BLaER1 (cell line): Measurements from ENCODE around the gene ARVCF.

Experiments used
- H3K27ac ChIP-seq: shearing (Covaris generic); formaldehyde crosslinking; 2 replicates; pipeline ENCODE4 v1.8.1; 2022
- H3K27me3 ChIP-seq: shearing (Covaris generic); formaldehyde crosslinking; 2 replicates; pipeline ENCODE4 v1.8.1; 2022
- H3K36me3 ChIP-seq: shearing (Covaris generic); formaldehyde crosslinking; 2 replicates; pipeline ENCODE4 v1.8.1; 2022
- H3K4me1 ChIP-seq: shearing (Covaris generic); formaldehyde crosslinking; 2 replicates; pipeline ENCODE4 v1.8.1; 2022
- H3K4me2 ChIP-seq: shearing (Covaris generic); formaldehyde crosslinking; 2 replicates; pipeline ENCODE4 v1.8.1; 2022
- H3K4me3 ChIP-seq: shearing (Covaris generic); formaldehyde crosslinking; 2 replicates; pipeline ENCODE4 v1.8.1; 2022
- H3K9ac ChIP-seq: shearing (Covaris generic); formaldehyde crosslinking; 2 replicates; pipeline ENCODE4 v1.8.1; 2022
- H3K9me3 ChIP-seq: shearing (Covaris generic); formaldehyde crosslinking; 2 replicates; pipeline ENCODE4 v1.8.1; 2022
- H4K20me1 ChIP-seq: shearing (Covaris generic); formaldehyde crosslinking; 2 replicates; pipeline ENCODE4 v1.8.1; 2022
- Cebpa-rat ChIP-seq: shearing (Covaris generic); IDR thresholded peaks from 2 replicates; pipeline ENCODE4 v1.8.1; 2022

ARVCF gene

GRCh38 chr22:20026204-20026908, 9.7 kb upstream of the ARVCF start:
- Histone ChIP-seq H3K27ac (no peak overlapping the region), H3K4me2 (no peak overlapping the region), H3K4me3 (no peak overlapping the region), H3K9ac (no peak overlapping the region), H3K27me3 (no peaks in the 10 kb centered on the region), H3K9me3 (no peaks in the 10 kb centered on the region), H3K4me1 (peaks cover 100% of the 10 kb centered on the region), H4K20me1 (peaks cover 46% of the 10 kb centered on the region), H3K36me3 (0 out of 2 replicates have a peak, but pooled peaks cover 16% of the 10 kb centered on the region)
- TF ChIP-seq Cebpa-rat = no peak

DNA sequence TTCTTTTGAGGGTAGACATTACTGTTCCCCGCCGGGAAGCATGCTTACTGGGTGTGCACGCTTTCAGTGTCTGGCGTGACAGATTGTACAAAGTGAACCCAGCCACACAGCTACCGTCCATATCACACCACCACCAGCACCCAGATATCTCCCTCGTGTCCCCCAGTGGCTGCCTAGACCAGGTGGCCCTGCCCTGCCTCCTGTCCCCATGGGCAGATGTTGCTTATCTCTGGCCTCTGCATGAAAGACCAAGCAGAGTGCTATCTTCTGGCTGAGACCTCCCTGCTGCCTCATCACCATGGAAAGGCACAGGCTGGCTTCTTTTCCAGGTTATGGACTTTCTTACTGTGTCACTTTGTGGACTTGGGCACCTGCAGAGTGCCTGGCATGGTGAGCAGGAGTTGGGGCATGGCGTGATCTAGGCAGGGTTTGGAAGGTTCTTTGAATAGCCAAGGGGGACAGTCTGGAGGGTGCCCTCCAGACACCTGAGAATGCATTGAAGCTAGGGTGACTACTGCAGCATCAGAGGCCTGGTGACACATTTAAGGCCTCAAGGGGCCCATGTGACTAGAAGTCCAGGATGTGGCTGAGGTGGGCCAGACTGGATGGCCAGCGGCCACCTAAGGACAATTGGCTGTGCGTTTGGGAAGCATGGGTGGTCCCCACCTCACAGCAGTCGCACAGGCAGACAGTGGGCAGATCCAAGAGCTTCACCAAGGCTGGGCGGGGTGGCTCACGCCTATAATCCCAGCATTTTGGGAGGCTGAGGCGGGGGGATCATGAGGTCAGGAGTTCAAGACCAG, 9.0 kb upstream of the ARVCF start:
- H3K9me3 ChIP-seq = no peaks in the 10 kb centered on the region
- H3K27me3 ChIP-seq = no peaks in the 10 kb centered on the region
- H3K36me3 ChIP-seq = 0 out of 2 replicates have a peak, but pooled peaks cover 16% of the 10 kb centered on the region
- TF ChIP-seq Cebpa-rat = no peak
- peaks cover 92% of the 10 kb centered on the region for H3K4me1 ChIP-seq
- H3K4me3 ChIP-seq = no peak overlapping the region
- no peak overlapping the region for H3K27ac ChIP-seq
- H4K20me1 ChIP-seq = peaks cover 47% of the 10 kb centered on the region
- H3K4me2 ChIP-seq = 0 out of 2 replicates have a peak overlapping the region, but pooled peaks have one; percentile 5
- 0 out of 2 replicates have a peak overlapping the region, but pooled peaks have one; percentile 12 for H3K9ac ChIP-seq

- Histone ChIP-seq H3K36me3 (0 out of 2 replicates have a peak, but pooled peaks cover 16% of the 10 kb centered on the region), H3K4me2 (peak overlapping the region; percentile 100), H3K9me3 (no peaks in the 10 kb centered on the region), H3K9ac (peak overlapping the region; percentile 39; the same call in 1 of the 2 replicates), H3K27me3 (no peaks in the 10 kb centered on the region), H3K27ac (peak overlapping the region; percentile 26; the same call in 1 of the 2 replicates), H4K20me1 (peaks cover 47% of the 10 kb centered on the region), H3K4me1 (peaks cover 92% of the 10 kb centered on the region), H3K4me3 (no peak overlapping the region)
- no peak for TF ChIP-seq Cebpa-rat
Observed at GRCh38 chr22:20024650-20025397, 8.2 kb upstream of the ARVCF start.

GRCh38 chr22:20024225-20024624, 7.6 kb upstream of the ARVCF start:
- no peak overlapping the region for H3K4me3 ChIP-seq
- peaks cover 86% of the 10 kb centered on the region for H3K4me1 ChIP-seq
- no peaks in the 10 kb centered on the region for H3K27me3 ChIP-seq
- no peak for TF ChIP-seq Cebpa-rat
- peak overlapping the region; percentile 100 for H3K4me2 ChIP-seq
- H4K20me1 ChIP-seq = peaks cover 47% of the 10 kb centered on the region
- H3K9me3 ChIP-seq = no peaks in the 10 kb centered on the region
- peak overlapping the region; percentile 39; the same call in 1 of the 2 replicates for H3K9ac ChIP-seq
- 0 out of 2 replicates have a peak, but pooled peaks cover 16% of the 10 kb centered on the region for H3K36me3 ChIP-seq
- H3K27ac ChIP-seq = peak overlapping the region; percentile 26; the same call in 1 of the 2 replicates

DNA sequence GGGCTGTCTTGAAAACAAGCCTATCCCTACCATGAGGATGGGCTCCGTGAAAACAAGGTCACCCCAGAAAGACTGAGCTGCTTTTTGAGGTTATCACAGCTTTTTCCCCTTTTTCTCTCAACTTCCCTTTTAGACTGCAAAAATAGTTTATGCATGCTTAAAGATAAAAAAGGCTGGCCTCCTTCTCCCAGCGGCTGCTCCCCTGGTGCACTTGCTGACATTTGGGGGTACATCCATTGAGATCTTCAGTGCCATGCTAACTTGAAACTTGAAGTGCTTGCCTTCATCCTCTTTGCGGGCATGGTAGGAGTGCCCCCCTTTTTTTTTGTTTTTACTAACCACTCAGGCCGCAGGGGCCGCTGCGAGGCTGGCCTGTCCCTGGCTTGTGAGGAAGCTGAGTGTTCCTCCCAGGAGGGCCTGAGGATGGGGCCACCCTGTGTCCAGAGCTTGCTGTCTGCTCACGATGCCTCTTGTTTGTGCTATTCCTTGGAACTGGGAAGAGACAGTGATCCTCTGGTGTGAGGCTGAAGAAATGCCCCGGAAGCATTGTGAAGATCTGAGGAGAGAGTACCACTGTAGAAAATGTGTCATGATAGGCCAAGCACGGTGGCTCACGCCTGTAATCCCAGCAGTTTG, 6.5 kb upstream of the ARVCF start:
- Histone ChIP-seq H3K36me3 (0 out of 2 replicates have a peak, but pooled peaks cover 16% of the 10 kb centered on the region), H3K27ac (peak overlapping the region; percentile 90), H3K4me3 (no peak overlapping the region), H3K4me2 (peak overlapping the region; percentile 100), H3K27me3 (peaks cover 5% of the 10 kb centered on the region), H3K4me1 (peaks cover 74% of the 10 kb centered on the region), H4K20me1 (peaks cover 47% of the 10 kb centered on the region), H3K9ac (peak overlapping the region; percentile 93), H3K9me3 (no peaks in the 10 kb centered on the region)
- no peak for TF ChIP-seq Cebpa-rat

DNA sequence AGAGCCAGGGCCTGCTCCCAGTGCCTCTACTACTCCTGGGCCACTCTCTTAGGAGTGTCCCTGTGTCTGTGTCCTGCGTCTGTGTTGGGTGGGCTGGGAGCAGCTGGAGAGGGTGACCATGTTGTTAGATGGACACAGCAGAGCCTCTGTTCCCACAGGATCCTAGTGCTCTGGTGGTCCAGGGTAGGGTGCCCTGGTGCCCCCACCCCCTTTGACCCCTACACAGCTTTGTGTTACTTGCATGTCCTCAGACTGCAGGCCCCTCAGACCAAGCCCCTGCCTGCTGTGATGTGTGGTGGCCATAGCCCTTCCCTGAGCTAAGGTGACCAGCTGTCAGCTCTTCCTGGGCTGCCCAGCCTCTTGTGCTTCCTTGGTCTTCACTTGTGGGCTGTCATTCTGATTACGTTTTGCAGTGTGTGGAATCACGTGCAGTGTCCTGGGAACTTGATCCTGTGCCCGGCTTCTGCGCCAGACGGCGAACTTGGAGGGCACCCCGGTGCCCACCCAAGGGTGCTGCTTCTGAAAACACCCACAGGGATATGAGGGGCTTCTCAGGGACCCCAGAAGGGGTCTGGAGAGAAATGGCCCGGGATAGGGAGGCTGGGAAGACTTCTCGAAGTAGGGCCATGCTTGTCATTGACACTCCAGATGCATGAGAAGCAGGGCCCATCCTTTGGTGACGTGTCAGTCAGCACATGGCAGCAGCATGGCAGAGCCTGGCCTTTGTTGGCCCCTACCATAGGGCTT, 5.8 kb upstream of the ARVCF start:
- Histone ChIP-seq H3K4me2 (peak overlapping the region; percentile 100), H3K9me3 (no peaks in the 10 kb centered on the region), H3K4me3 (peak overlapping the region; percentile 95), H3K27me3 (peaks cover 12% of the 10 kb centered on the region), H3K27ac (peak overlapping the region; percentile 90), H3K4me1 (peaks cover 71% of the 10 kb centered on the region), H4K20me1 (peaks cover 47% of the 10 kb centered on the region), H3K36me3 (0 out of 2 replicates have a peak, but pooled peaks cover 15% of the 10 kb centered on the region), H3K9ac (peak overlapping the region; percentile 93)
- TF ChIP-seq Cebpa-rat = no peak

DNA sequence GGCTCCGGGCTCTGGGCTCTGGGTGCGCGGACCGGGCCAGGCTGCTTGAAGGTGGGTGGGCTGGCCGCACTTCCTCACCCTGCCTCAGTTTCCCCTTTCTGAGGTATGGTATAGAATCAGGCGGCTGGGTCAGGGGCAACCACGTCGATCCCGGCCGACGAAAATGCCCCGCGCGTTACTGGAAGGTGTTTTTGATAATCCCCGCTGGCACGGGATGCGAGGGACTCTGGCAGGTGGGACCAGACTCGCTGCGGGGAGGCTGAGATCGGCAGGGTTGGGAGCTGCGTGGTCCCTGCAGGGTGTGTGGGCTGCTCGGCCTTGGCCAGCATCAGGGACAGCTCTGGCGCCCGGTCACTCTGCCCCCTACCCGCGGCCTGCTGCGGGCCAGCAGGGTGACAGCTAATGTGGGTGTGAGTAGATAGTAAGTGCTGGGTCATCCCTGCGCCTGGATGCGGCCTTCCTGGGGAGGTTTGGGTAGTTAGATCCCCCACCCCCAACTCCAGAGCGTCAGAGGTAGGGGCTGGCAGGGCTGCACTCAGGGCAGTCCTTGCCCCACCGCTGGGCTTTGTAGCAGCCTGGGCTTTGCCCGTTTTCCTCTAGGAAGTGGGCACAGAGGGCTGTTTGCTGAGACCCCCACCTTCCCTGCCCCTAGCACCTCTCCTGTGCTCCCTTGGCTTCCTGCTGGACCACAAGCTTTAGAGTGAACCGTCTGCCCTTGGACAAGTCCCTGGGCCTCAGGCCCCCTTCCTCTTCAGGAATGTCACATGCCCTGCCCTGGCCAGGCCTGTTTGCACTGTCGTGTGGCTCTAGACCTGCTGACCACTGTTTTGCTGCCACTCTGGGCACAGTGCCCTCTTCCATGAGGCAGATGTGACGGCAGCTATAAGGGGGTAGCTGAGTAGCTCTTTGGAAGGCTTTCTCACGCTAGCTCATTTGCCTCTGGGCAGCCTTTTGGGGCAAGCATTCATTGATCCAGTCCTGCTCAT, 4.9 kb upstream of the ARVCF start:
- TF ChIP-seq Cebpa-rat = no peak
- H3K4me2 ChIP-seq = peak overlapping the region; percentile 100
- peaks cover 47% of the 10 kb centered on the region for H4K20me1 ChIP-seq
- peaks cover 17% of the 10 kb centered on the region for H3K27me3 ChIP-seq
- no peaks in the 10 kb centered on the region for H3K9me3 ChIP-seq
- peak overlapping the region; percentile 90 for H3K27ac ChIP-seq
- H3K36me3 ChIP-seq = 0 out of 2 replicates have a peak, but pooled peaks cover 6% of the 10 kb centered on the region
- H3K4me1 ChIP-seq = peaks cover 66% of the 10 kb centered on the region
- H3K9ac ChIP-seq = peak overlapping the region; percentile 93
- H3K4me3 ChIP-seq = peak overlapping the region; percentile 95
